GM21737 (cell line): Measurements from ENCODE around the gene TECR.
"Not testable (repeated sequence)": the region's sequence is repeated elsewhere in the genome, so short reads cannot be mapped to it uniquely, and the experiment has no call there.

Experiments
- ATAC-seq: cut with Tn5 transposase; IDR thresholded peaks from one replicate; pipeline ENCODE4 v1.9.1; 2021; ENCODE audit warnings: mild to moderate bottlenecking, moderate library complexity; ENCODE audit not compliant: unreplicated experiment

The TECR gene

DNA sequence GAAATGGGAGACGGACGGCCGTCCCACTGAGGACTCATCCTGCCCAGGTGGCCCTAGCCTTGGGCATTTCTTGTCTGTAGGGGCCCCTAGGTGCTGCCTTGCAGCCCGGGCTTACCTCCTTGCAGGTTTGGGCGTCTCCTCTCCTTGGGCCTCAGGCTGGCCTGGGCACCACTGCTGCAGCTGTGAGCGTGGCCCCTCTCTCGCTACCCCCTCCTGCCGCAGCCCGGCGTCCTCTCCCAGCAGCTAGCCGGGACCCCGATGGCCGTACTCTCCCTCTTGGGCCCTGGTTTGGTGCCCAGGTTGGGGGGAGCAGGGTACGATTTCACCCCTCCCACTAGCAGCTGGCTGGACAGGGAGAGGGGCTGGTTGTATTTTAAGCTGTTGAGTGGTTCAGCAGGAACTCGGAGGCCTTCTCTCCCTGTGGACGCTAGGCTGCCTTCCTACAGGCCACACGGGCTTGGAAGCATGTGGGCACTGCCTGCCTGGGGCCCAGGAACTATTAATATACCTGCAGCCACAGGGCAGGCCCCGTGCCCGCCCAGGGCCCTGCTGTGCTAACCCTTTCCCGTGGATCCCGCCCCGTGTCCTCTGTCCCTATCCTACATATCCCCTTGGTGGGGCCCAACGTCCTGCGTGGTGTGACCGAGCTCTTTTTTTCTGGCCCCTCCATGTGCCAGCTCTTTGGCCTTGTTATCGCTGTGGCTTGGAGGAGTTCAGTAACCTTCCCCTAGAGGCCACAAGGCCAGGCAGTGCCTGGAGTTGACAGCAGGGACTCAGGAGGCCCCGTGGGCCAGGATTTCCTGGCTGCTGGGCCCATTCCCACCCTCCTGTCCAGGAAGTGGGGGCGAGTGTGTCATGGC lies 30.8 kb downstream of the TECR start:
- ATAC-seq = no peak

DNA sequence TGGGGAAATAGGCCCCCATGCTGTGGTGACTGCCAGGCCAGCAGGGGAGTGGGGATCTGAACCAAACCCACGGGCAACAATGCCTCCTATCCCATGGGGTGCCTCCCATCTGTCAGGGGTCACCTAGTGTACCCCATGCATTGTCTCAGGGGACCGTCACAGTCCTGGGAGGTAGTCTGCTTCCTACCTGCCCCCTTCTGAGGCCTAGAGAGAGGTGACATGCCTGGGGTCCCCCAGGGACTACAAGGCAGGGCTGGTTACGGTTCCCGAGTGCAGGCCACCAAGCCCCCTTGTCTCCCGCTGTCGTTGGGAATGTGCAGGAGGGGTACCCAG lies 31.3 kb downstream of the TECR start:
- ATAC-seq = no peak

DNA sequence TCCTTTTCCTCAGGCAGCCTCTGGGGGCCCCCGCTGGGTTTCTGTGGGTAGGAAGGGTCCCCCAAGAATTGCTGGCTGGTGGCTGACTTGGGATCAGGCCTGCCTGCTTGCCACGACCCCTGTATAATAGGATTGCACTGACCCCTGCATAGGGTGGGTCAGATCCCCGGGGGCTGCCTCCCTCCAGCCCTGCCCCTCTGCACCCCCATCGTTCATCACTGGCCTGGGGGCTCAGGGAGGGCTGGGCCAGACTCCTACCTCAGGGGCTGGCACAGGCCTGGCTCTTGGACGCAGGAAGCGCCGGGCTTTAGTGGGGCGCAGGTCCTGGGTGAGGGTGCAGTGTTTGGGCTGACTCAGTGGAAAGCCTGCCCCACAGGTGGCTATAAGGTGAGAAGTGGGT lies 31.9 kb downstream of the TECR start:
- ATAC-seq = no peak

DNA sequence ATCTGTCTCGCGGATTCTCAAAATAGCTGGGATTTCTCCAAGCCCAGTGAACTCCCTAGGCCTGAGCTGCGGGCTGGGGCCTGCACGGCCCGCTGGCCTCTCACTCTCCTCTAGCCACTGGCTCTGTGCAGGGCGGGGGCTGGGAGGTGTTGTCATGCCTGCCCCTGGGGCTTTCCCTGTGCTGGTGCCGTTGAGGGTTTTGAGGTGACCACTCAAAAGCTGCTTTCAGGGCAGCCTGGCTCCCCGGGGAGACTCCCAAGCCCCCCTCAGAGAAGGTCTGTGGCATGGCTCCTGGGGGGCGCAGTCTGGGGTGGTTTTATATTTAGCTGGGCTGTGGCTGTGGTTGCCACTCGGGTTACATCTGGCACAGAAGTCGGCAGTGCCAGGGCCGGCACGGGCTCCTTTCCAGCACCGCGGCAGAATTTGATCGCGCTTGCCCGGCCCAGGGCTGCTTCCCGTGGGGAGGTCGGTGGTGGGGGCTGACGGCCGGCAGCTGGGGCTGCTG lies 32.5 kb downstream of the TECR start:
- no peak for ATAC-seq

DNA sequence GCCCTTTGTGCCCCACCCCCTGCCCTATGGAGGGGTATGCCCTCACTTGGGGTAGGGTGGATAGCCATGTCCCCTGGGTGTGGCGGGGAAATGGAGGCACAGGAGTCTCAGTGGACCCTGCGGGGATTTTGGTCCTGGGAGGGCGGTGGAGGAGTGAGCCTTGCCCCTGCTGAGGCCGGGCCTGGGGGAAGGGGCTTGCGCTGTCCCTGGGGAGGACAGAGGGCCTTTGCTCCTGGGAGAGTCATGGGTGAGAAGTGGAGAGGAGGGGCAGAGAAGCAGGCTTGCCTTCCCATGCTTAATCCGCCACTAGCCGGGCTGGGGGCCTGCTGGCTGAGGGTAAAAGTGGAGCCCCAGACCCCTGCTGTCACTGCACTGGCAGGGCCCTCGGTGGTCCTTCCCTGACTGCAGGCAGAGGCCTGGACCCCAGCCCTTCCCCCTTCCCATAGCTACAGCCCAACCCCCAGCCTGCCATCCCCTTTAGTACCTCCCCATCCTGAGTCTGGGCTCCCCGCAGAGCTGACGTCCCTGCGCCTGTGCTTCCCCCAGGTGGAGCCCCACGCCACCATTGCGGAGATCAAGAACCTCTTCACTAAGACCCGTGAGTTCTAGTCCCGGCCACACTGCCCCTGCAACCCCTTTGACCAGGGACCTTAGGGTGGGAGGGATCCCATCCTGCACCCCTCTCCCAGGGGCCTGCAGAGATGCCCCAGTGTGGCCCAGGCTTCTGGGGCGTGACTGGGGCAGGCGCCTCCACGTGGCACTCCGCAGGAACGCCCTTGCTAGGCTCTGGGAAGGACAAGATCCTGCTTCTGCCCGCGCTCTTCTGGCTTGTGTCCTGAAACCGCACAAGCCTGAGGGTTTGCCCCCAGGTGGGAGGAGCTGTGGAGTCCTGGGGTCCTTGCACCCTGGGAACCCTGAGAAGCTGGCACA lies 33.5 kb downstream of the TECR start:
- no peak for ATAC-seq

DNA sequence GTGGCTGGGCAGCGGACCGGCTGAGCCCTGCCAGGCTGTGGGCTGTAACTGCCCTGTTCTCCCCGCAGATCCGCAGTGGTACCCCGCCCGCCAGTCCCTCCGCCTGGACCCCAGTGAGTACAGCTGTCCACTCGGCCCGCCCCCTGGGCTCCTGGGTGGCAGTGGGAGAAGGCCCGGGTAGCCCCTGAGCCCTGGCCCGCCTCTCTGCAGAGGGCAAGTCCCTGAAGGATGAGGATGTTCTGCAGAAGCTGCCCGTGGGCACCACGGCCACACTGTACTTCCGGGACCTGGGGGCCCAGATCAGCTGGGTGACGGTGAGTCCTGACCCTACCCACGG lies 34.2 kb downstream of the TECR start:
- ATAC-seq = no peak

DNA sequence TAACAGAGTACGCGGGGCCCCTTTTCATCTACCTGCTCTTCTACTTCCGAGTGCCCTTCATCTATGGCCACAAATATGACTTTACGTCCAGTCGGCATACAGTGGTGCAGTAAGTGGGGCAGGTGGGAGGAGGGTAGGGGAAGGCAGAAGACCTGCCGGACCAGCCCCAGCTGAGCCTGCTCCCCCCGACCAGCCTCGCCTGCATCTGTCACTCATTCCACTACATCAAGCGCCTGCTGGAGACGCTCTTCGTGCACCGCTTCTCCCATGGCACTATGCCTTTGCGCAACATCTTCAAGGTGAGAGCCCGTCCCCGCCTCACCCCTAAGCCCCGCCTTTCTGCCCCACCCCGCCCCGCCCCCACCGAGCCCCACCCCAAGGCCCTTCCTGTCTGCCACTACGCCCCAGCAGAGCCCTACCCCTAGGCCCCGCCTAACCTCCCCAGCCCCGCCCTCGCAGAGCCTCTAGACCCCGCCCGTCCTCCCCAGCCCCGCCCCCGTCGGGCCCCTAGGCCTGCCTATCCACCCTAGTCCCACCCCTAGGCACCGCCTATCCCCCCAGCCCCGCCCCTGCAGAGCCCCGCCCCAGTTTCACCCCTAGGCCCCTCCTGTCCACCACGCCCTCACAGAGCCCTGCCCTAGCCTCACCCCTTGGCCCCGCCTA lies 34.7 kb downstream of the TECR start:
- no peak for ATAC-seq

DNA sequence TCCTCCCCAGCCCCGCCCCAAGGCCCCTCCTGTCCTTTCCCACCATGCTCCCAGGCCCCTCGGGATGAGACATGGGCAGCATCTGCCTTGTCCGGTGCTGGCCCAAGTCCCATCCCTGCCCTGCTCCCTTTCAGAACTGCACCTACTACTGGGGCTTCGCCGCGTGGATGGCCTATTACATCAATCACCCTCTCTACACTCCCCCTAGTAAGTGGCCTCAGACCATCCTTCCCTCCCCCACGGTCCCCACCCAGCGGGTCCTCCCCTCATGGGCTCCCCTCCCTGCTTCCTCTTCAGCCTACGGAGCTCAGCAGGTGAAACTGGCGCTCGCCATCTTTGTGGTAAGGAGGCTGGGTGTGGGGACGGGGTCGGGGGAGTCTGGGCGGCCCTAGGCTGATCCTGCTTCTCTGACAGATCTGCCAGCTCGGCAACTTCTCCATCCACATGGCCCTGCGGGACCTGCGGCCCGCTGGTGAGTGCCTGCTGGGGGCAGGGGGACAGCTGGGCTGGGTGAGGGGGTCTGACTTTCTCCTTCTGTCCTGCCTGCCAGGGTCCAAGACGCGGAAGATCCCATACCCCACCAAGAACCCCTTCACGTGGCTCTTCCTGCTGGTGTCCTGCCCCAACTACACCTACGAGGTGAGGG lies 35.4 kb downstream of the TECR start:
- ATAC-seq = not testable (repeated sequence)

DNA sequence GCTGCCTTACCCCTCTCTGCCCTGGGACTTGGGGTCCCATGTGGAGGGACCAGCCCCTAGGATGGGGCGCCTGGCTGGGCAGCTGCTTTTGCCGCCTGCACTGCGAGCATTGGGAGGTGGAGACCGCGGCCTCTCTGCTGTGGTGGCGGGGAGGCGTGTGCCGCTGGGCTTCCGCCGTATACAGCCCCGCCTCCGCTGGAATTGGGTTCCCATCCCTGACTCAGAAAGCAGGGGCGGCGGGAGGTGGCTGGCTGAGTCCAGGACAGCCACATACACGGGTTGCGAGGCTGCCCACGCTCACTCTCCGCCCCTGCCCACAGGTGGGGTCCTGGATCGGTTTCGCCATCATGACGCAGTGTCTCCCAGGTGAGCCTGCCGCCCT lies 35.9 kb downstream of the TECR start:
- no peak for ATAC-seq

DNA sequence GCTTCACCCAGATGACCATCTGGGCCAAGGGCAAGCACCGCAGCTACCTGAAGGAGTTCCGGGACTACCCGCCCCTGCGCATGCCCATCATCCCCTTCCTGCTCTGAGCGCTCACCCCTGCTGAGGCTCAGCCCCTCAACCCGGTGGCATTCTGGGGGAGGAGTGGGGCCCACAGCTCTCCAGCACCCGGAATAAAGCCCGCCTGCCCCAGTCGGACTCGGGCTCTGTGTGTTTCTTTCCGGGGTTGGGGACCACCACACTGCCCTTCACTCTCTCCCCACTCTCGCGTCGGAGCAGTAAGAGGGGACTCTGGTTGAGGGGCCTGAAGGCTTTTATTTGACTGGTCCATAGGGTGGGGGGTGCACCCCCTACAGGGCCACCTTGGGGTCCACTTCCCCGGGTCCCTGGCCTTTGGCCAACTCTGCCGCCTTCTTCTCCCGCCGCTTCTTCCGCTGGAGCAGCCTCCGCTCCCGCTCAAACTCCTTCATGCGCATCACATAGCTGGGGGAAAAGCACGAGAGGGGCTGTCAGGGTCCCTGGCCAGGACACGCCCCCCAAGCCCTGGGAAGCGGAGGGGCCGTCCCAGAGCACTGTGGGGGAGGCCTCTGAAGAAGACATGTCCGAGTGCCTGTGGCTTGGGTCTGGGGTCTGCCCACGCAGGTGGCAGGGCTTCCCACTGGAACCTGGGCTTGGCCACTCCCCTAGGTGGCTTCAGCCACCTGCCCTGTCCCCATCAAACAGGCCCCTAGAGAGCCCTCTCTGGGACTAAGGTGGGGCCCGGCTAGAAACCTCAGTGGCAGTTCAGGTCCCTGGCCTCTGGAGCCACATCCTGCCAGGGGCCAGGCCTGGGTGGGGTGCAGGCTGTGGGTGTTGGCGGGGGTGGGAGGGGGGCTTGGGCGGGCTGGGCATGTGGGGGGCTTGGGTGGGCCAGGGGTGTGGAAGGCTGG lies 36.6 kb downstream of the TECR start:
- no peak for ATAC-seq

DNA sequence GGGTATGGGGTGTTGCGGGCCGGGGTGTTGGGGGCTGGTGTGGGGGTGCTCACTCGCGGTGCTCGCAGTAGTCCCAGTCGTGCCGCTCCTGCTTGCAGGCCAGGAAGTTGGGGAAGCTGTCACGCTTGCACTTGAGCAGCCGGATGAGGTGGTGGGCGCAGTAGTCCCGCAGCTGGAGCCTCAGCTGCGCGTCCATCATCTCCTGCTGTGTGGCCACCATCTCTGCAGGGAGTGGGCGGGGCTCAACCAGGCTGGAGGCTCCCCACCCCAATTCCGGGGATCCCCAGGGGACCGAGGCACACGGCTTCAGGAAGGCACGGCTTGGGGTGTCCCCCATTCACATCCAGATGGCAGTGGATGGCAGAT lies 37.3 kb downstream of the TECR start:
- ATAC-seq = no peak

DNA sequence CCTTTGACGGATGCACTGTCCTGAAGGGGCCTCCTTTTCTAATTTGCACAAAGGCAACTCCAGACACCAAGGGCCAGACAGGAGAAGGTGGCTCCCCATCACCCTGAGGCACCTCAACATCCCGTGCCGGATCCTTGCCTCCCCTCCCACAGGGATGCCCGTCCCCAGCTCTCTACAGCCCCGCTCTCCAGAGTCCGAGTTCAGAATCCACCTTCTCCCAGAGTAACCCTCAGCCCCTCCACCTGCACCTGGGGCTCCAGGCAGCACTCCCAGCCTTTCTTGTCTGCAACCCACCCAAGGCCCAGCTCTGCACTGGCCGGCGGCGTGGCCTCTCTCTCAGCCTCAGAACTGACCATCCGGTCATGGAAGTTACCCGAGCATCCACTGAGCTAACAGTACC lies 37.7 kb downstream of the TECR start:
- ATAC-seq = no peak

DNA sequence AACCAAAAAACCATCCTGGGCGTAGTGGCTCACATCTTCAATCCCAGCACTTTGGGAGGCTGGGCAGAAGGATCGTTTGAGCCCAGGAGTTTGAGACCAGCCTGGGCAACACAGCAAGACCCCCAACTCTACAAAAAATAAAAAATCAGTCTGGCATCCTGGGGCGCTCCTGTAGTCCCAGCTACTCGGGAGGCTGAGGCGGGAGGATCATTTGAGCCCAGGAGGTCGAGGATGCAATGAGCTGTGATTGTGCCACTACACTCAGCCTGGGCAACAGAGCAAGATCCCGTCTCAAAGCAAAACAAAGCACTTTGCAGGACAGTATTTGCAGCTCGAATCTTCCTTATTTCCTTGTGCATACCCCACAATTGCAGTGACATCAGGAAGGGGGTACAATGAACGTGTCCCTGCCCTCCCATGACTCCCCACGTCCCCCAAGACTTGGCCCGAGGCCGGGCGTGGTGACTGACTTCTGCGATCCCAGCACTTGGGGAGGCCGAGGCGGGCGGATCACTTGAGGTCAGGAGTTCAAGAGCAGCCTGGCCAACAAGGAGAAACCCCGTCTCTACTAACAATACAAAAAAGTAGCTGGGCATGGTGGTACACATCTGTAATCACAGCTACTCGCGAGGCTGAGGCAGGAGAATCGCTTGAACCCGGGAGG lies 41.6 kb downstream of the TECR start:
- ATAC-seq = no peak

DNA sequence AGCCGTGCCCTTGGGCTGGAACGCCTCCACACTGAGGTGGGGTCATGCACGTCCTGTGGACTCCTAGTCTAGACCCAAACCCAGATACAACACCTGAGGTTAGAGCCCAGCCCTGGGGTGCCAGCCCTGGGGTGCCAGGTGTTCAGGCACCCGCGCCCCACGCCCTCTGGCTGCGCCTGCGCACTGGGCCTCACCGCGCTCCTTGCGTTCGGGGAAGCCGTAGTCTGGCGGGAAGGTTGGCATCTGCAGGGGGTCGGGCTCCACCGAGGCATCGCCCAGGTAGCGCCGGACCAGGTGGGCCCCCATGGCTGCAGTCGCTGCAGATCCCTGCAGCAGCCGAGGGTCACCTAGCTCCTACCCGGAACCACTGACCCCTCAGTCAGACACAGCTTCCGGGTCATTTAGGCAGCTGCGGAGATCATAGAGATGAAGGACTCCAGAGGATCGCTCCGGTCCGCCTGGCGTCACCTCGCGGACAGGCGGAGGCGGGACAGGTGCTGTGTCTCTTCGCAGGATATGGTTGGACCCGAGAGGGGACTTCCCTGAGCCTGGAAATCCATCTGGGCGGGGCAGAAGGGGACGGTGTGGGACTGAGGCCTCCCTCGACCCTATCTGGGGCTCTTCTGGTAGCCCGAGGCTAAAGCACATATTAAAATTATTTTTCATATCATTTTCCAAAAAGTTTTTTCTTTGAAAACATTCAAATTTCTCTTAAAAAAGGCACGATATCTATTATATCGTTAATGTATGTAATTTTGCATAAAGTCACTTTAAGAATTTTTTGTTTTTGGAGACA lies 42.5 kb downstream of the TECR start, which contains the start of gene NDUFB7:
TSS of gene NDUFB7 (minus strand) at position 372 of the 796 bp plus-strand sequence. CDS start at position 306, 66 bp downstream.
- peak; percentile 81 for ATAC-seq

DNA sequence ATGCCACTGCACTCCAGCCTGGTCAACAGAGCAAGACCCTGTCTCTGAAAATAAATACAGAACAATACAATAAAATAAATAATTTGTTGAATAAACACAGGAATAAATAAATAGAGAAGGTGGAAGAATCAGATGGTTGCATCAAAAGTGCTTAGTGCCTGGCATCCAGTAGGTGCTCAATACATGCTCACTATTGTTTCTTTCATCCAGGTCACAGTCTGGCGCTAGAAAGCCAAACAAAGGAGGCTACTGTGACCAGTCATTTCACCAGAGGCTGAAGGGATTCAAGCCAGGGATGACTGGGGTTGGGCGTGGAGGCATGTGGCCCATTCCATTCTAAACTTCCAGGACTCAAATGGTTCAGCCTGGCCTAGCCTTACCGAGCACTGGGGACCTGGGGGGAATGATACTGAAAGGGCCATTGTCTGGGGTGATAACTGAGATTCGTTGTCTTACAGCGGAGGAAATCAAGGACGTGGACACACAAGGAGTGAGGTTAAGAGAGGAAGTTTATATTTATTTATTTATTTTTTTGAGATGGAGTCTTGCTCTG lies 46.1 kb downstream of the TECR start:
- ATAC-seq = no peak

DNA sequence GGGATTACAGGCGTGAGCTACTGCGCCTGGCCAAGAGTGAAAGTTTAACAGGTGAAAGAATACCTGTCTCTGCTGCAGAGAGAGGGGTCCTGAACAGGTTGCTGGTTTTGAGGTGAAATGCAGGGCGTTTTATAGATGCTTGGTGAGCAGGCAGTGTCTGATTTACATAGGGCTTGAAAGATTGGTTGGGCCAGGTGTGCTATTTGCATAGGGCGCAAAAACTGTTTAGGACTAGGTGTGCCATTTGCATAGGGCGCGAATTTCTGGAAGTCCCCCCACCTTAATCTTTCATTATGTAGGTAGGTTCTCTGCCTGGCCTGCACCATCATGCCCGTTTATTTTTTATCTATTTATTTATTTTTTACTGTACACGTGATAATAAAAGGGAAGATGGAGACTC lies 47.0 kb downstream of the TECR start:
- no peak for ATAC-seq

DNA sequence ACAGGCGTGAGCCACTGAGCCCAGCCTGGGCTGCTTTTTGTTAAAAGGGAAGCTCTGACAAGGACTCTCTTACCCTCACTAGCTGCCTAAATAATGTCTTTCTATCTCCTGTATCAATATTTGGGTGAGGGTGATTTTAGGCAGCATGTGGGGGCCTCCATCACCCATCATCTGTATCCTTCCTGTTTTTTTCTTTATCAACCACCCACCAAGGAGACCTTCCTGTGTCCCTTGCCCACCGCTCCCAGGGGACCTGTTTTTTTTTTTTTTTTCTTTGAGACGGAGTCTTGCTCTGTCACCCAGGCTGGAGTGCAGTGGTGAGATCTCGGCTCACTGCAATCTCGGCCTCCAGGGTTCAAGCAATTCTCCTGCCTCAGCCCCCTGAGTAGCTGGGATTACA lies 47.9 kb downstream of the TECR start:
- no peak for ATAC-seq

DNA sequence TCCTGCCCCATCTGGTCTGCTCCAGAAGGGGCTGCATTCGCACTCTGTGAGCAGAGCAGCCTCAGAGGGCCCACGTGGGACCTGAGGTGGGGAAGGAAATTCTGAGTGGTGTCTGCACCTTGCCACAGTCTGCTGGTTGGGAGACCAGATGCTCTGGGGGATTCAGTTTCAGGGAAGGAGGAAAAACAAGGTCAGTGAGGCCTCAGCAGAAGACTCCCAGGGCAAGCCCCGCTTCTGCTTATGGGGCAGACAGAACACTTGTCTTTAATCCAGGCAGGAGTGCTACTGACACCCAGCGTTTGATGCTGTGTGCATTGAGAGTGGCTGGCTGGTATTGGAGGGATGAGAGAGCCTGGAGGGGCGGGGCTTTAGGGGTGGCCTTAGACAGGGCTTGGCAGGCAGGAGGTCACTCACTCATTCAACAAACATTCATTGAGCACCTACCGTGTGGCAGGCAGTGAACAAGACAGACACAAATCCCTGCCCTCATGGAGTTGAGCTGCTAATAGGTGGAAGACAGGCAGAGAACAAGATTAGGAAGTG lies 48.6 kb downstream of the TECR start:
- ATAC-seq = peak; percentile 41
